ENCODE measurements around the gene ABCB9.

ABCB9 gene

DNA sequence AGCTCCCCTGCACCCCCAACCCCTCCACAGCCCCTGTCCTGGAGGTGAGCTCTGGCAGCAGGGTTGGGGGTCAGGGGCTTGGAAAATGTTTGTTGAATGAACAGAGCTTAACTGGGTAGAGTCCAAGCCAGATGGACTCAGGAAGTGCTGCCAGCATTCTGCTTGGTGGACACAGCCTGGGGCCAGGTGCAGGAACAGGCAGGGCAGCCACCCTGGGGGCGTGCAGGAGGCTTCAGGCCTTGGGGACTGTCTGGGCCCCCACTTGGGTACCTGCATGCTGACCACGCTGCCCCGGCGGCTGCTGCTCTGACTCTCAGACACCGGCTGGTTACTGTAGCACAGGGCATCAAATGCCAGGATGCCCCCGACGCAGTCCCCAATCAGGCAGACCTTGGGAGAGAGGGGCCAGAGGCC is 29.9 kb upstream of the ABCB9 start:
- in situ Hi-C loops (cut with HindIII; ENCODE audit: low pct_ligation_motif_present, low pct_unique_long_range_greater_than_20kb, low sequenced_read_pairs), result no loop called here
- DNase-seq, result no peak

DNA sequence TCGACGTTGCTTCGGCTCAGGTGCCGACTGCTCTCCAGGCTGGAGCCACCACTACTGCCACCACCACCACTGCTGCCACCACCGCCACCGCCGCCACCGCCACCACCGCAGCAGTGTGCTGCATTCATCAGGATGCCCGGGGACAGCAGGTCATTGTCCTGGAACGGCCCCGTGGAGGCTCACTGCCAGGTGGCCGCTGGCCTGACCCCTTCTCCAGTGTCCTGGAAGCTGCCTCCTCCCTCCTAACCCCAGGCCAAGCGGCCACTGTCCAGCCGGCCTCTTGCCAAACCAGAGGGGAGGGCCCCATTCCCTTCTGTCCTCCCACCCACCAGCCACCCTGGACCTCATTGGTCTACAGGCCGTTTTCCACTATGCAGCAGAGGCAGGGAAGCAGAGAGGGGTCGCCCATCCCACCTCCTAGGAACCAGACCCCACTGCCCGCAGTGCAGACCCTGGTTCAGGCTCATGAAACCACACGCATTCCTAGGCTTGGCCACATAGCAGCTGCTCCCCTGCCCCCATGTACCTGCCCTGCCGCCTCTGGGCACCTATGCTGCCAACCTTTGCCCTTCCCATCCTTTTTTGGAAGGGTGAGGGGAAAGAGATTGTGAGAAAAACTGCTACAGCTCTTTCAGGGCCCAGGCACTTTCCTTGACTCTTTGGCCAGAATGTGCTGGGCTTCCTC is 29.4 kb upstream of the ABCB9 start:
- in situ Hi-C loops (cut with HindIII; ENCODE audit: low pct_ligation_motif_present, low pct_unique_long_range_greater_than_20kb, low sequenced_read_pairs), result no loop called here
- no peak for DNase-seq

DNA sequence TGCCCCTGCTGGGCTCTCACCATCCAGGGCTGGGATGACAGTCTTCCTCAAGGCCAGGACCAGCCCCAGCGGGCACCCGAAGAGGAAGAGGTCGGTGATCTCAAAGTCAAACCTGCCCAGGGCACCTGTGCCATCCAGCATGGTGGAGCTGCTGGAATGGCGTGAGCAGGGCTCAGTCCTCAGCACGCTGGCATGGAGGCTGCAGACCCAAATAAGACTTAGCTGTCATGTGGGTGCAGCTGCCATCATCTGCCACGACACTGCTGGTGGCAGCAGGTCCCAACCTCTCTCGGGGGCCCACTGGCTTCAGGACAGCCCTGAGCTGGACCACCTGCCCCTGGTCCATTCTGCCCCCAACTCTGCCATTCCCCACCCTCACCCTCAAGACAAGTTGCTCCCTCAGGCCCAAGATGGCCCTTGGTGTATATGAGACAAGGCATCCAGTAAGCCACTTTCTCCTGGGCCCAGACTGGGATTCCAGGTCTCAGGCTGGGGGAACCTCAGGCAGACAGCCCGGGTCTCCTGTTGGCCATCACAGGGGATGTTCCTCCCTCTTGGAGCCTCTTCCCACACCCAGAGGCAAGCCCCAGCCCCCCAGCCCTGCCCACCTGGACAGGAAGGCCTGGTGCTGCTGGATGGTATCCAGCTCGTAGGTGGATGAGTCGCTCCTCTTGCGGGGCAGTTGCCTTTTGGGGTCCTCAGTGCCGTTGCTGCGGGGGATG is 28.7 kb upstream of the ABCB9 start:
- no peak for DNase-seq
- in situ Hi-C loops (cut with HindIII; ENCODE audit: low pct_ligation_motif_present, low pct_unique_long_range_greater_than_20kb, low sequenced_read_pairs), result no loop called here

DNA sequence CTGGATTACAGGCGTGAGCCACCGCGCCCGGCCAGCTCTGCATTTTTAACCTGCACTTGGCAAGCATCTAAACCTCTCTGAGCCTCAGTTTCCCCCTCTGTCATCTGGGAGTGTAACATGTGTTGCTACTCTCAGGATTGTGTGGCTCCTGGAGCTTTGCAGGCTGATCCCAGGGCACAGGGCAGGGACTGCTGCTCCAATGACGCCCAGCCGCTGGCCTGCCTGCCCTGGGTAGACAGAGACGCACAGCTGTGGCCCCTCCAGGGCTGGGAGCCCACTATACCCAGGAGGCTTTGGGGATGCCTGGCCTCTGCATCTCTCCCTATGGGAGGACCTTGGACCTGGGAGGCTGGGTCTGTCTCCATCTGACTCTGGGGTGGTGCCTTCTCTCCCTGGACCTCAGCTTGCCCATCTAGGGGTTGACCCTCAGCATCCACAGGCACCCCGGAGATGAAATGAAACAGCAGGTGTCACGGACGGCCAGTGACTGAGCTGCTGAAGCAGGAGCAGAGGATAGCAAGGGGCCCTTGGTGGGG is 27.9 kb upstream of the ABCB9 start:
- DNase-seq, result no peak
- in situ Hi-C loops (cut with HindIII; ENCODE audit: low pct_ligation_motif_present, low pct_unique_long_range_greater_than_20kb, low sequenced_read_pairs), result no loop called here

DNA sequence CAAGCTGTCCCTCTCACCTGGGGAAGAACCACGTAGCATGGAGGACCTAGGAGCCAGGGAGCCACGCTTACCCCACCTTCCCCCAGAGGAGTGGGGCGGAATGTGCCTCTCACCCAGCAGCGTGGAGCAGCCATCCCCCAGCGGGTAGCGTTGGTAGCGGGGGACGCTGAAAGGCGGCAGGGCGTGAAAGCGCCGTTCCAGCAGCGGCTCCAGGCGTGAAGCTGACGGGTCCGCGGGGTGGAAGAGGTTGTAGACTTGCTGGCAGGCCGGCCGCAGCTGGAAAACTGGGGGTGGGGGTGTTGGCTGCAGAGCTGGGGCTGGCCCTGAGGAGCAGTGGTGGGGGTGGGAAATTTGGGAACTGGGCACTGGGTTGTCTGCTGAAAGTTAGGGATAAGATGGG is 26.1 kb upstream of the ABCB9 start:
- DNase-seq, result no peak
- in situ Hi-C loops (cut with HindIII; ENCODE audit: low pct_ligation_motif_present, low pct_unique_long_range_greater_than_20kb, low sequenced_read_pairs), result no loop called here

DNA sequence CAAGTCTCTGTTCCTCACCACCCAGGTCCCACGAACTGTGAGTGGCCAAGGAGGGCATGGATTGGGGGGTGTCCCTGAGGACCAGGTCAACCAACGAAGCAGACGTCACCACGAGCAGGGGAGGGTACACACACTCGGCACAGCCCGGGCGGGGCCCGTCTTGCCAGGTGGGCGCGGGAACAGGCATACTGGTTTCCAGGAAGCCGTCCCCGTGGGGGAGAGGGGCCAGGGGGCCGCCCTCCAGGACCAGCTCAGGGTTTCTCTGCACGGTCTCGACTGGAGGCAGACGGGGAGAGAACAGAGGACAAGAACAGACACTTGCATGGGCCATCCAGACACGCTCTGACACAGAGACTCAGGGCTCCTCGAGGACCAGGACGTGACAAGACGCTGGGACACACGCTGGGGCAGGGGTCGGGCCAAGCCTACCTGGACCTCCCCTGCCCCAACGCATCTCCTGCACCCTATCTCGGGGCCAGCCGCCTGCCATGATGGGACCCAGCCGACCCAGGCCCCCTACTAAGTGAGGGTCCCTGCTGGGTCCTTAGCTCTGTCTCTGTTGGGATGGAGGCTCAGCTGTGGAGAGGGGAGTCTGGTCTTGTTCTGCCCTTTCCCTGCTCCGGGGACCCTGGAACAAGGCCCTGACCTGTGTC is 25.5 kb upstream of the ABCB9 start:
- in situ Hi-C loops (cut with HindIII; ENCODE audit: low pct_ligation_motif_present, low pct_unique_long_range_greater_than_20kb, low sequenced_read_pairs), result no loop called here
- no peak for DNase-seq

DNA sequence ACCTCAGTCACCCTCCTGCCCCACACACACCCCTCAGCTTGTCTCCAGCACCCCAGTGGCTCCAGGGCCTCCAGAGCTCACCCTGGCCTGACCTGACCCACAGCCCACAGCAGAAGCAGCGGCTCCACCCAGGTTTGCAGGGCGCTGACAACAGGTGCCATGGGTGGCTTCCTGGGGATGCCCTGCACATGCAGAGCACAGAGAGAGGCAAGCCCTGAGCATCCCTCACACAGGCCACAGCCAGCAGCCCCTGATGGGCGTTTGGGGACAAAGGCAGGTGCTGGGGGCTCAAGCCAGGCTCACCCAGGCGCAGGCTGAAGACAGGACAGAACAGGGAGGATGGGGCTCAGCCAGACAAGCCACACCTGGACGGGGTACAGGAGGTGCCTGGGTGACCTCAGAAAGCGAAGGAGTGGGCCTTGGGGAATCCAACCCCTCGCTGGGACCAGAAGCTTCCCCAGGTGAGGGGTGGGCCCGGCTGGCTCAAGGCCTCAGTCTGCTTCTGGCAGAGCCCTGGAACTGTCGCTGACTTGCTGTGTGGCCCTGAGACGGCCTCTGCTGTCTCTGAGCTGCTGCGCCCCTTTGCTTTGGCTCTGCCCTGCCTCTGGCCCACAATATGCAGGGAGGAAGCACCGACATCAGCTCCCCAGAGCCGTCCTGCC is 24.8 kb upstream of the ABCB9 start:
- in situ Hi-C loops (cut with HindIII; ENCODE audit: low pct_ligation_motif_present, low pct_unique_long_range_greater_than_20kb, low sequenced_read_pairs), result no loop called here
- DNase-seq, result no peak

DNA sequence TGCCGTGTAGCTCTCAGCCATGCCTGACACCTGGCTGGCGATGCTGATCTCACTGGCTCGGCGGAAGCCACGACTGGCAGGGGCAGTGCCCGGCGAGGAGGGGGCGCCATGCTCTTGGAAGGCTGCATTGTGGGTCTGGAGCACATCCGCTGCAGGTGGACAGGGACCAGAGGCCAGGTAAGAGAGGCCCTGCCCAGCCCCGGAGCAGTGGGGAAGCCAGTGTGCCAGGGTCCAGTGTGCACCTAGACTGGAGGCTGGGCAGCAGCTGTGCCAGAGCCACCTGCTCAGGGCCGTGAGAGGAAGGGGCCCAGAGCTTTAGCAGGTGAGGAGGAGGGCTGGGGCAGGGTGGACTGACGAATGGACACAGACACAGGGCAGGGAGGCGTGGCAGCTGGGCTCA is 24.3 kb upstream of the ABCB9 start:
- DNase-seq, result no peak
- in situ Hi-C loops (cut with HindIII; ENCODE audit: low pct_ligation_motif_present, low pct_unique_long_range_greater_than_20kb, low sequenced_read_pairs), result no loop called here

DNA sequence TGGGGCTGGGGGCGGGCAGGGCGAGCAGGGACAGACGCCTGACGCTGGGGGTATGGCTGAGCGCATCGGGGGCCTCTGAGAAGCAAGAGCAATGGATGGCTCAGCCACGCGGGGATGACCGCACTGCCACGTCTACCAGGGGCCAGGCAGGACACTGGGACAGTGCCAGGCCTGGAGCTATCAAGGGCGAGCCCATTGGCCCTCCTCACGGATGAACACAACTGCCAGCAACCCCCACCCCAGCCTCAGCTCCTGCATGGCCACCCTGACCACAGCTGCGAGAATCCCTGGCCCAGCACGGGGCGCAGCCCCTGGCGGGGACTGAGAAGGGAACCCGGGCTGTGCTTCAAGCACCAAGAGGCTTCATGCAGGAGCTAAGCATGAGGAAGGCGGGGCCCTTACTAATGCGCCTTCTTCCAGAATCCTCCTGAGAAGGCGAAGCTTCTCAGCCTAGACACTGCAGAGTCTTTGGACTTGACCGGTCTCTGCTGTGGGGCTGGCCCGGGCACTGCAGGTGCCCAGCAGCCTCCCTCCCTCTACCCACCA is 23.7 kb upstream of the ABCB9 start:
- in situ Hi-C loops (cut with HindIII; ENCODE audit: low pct_ligation_motif_present, low pct_unique_long_range_greater_than_20kb, low sequenced_read_pairs), result no loop called here
- no peak for DNase-seq

DNA sequence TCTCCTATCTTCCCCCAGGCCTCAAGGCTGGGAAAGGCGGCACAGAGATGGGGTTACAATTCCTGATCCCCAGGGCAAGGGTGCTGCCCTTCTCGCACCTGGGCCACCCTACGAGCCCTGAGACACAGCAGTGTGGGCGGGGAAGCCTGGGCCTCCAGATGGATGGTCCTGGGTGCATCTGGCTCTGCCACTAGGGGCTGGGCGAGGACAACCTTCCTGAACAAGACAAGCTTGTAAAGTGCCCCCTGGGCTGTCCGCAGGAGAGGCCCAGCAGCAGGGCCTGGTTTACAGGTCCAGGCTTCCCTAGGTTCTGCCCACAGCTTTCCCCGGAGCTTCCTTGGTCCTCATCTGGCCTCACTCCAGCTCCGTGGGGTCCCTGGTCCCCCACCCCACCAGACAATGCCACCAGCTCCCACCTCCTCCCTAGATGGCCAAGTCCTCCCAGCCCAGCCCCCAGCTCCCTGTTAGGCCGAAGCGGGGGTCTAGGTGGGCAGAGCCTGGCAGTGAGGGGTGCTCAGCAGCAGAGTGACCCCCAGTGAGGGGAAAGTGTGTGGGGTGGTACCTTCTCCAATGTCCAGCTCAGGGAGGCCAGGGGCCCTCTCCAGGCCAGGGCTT is 23.1 kb upstream of the ABCB9 start:
- in situ Hi-C loops (cut with HindIII; ENCODE audit: low pct_ligation_motif_present, low pct_unique_long_range_greater_than_20kb, low sequenced_read_pairs), result no loop called here
- no peak for DNase-seq

DNA sequence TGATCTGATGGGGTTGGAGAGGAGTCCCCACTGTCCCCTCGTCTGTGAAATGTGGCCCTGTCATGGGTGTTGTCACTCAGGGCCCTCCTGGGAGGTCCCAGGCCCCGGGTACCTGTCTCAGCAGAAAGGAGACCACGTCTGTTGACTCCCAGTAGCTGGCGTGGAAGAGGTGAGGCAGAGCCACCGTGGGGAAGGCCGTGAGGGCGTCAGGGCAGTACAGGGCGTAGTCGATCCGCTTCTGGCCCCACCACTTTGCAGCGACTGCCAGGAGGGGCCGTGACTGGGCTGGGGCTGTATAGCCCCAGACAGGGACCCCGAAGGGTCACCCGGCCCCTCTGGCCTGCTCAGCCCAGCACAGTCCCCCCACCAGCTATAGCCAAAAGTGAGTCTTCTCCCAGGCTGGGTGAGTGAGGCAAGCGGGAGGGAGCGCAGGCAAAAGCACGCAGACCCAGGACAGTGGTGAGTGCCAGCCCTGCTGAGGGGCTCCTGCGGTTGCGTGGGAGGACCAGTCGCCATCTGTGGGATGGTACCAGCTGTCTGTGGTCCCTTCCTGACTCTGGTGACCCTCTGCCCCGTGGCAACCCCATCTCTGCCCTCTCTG is 22.4 kb upstream of the ABCB9 start:
- in situ Hi-C loops (cut with HindIII; ENCODE audit: low pct_ligation_motif_present, low pct_unique_long_range_greater_than_20kb, low sequenced_read_pairs), result no loop called here
- DNase-seq, result no peak

DNA sequence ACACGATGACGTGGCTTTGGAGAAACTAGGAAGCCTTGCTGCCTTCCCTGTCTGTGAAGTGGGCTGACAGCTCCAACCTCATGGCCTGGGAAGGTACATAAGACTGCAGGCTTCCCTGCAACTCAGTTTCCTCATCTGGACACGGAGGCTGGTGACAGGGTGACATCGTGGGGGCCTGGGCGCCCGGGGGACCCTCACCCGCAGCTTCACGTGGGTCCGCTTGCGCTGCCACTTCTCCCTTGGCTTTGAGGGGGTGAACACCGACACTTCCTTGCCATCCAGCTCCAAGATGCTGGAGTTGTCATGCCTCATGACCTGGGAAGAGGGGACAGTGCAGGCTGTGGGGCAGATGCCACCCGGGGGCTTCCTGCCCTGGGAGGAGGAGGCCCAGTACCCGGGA is 21.8 kb upstream of the ABCB9 start:
- no peak for DNase-seq
- in situ Hi-C loops (cut with HindIII; ENCODE audit: low pct_ligation_motif_present, low pct_unique_long_range_greater_than_20kb, low sequenced_read_pairs), result no loop called here

DNA sequence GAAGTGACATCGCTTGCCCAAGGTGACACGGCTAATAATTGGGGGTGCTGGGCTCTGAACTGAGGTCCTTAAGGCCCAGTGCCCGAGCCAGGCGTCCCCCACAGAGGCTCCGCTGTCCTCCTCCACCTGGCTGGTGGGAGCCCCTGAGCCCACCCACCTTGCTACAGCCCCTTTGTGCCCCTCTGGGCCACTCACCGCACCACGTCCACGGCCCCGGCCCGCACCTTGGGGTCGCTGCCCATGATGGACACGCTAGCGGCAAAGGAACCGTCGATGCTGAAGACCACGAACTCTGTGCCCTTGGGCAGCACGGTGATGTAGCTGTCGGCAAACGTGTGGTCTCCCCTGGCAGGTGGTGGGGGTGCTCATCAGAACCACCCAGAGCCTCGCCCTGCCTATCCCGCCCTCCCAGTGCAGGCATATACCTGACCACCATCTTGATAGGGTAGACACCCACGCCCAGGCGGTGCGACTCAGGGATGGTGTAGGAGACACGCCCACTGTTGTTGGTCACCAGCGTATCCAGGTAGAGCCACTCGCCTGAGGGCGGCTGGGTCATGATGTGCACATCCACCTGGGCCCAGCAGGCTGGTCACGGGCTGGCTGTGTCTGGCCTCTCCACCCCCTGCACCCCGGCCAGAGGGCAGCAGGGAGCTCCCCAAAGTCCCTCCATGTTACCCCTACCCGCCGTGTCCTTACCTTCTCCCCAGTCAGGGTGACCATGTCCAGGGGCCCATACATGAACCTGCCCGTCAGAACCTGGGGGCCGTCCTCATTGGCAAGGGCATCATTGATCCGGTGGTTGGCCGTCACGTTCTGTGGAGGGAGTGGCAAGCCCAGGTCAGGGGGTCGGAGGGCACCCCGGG is 21.1 kb upstream of the ABCB9 start:
- in situ Hi-C loops (cut with HindIII; ENCODE audit: low pct_ligation_motif_present, low pct_unique_long_range_greater_than_20kb, low sequenced_read_pairs), result no loop called here
- no peak for DNase-seq

DNA sequence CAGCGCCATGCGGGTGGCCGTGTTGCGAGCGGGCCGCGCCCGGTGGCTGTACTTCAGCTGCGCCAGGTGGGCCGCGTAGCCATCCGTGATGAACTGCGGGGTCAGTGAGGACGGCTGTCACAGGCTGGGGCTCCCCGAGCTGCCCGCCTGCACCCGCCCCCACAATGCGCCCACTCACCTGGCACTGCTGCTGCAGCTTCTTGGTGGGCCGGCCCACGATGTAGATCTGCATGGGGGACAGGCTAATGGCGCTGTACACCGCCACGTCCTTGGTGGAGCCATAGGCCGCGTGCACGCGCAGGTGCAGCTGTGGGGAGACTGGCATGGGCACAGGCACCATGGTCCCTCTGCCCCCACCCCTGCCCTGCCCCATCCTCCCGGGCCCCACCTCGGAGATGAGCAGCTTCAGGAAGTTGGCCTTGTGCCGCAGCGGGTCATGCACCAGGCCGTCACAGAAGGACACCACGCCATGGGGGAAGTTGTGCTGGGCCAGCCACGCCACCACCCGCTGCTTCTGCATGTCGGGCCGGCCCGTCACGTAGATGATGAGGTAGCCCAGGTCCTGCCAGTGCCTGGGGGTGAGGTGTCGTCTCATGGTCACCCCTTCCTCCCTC is 20.1 kb upstream of the ABCB9 start:
- no peak for DNase-seq
- in situ Hi-C loops (cut with HindIII; ENCODE audit: low pct_ligation_motif_present, low pct_unique_long_range_greater_than_20kb, low sequenced_read_pairs), result no loop called here

DNA sequence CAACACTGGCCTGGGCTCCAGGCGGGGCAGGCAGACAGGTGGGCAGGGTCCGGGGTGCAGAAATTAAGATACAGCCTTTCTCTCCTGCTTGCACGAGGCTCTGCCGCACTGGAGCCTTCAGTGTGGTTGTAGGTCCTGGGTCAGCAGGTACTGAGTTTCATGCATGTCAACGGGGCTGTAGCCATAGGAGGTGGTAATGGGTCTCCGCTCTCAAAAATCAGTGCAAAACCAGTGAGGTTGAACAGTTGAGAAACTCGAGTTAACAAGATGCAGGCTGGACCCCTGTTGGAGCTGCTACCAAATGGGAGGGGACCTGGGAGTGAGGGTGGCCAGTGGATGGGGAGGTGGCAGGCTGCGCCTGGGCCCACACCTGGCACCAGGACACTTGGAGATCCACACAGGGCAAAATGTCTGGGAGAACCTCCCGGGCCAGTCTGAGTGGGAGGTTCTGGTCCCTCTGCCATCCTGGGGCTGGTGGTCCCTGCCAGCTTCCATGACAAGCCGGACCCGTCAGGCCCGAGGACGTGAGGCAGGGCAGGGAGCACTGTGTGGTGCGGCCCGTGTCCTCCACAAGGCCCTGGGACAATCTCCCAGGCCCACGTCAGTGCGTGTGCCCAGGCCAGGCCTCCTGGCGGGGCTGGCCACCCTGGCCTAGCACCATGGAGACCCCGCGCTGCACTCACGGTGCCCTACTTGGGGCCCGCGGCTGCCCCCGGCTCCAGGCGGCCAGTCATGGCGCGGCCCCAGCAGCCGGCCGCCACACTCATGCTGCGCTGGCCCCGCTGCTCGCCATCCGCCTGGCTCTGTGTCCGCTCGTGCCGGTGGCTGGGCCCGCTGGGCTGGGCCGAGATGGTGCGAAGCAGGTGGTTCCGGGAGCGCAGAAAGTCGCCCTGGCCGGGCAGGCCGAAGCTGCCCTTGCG is 19.3 kb upstream of the ABCB9 start:
- no peak for DNase-seq
- in situ Hi-C loops (cut with HindIII; ENCODE audit: low pct_ligation_motif_present, low pct_unique_long_range_greater_than_20kb, low sequenced_read_pairs), result no loop called here

All from ACHN (cell line).